IPS-NIHi11 (cell line): ENCODE measurements around the gene ZNF366.

Experiments
- DNase-seq: peaks from one replicate; pipeline ENCODE4 v3.0.0; 2012; ENCODE audit warnings: mixed read lengths, low spot score

Gene ZNF366

GRCh38 chr5:72439192-72439591 lies 68.0 kb downstream of the ZNF366 start:
- no peak for DNase-seq

- DNase-seq: no peak
Observed at GRCh38 chr5:72438141-72438540, 69.1 kb downstream of the ZNF366 start.

- no peak for DNase-seq
Observed at GRCh38 chr5:72436796-72437471, 70.3 kb downstream of the ZNF366 start.

GRCh38 chr5:72434781-72435437 lies 72.3 kb downstream of the ZNF366 start:
- no peak for DNase-seq

- DNase-seq: no peak
Observed at GRCh38 chr5:72434056-72434780, 73.0 kb downstream of the ZNF366 start.

- no peak for DNase-seq
Observed at GRCh38 chr5:72433522-72433921, 73.7 kb downstream of the ZNF366 start.

GRCh38 chr5:72428669-72429068 lies 78.5 kb downstream of the ZNF366 start:
- DNase-seq: no peak

- DNase-seq: peak; percentile 74
Observed at GRCh38 chr5:72427488-72428437, 79.4 kb downstream of the ZNF366 start.

- DNase-seq: no peak
Observed at GRCh38 chr5:72427016-72427415, 80.2 kb downstream of the ZNF366 start.

- DNase-seq: no peak
Observed at GRCh38 chr5:72426019-72426418, 81.2 kb downstream of the ZNF366 start.

GRCh38 chr5:72418271-72418670 lies 88.9 kb downstream of the ZNF366 start:
- no peak for DNase-seq

GRCh38 chr5:72417333-72418062 lies 89.7 kb downstream of the ZNF366 start:
- no peak for DNase-seq

- DNase-seq: no peak
Observed at GRCh38 chr5:72415616-72416325, 91.4 kb downstream of the ZNF366 start.

- no peak for DNase-seq
Observed at GRCh38 chr5:72412283-72413055, 94.7 kb downstream of the ZNF366 start.

- DNase-seq: no peak
Observed at GRCh38 chr5:72410688-72411295, 96.4 kb downstream of the ZNF366 start.

GRCh38 chr5:72408603-72409002 lies 98.6 kb downstream of the ZNF366 start:
- no peak for DNase-seq

- no peak for DNase-seq
Observed at GRCh38 chr5:72408127-72408526, 99.1 kb downstream of the ZNF366 start.

GRCh38 chr5:72407541-72407940 lies 99.7 kb downstream of the ZNF366 start:
- no peak for DNase-seq

- DNase-seq: no peak
Observed at GRCh38 chr5:72407078-72407477, 100.1 kb downstream of the ZNF366 start.
